ENCODE results near the gene SLCO6A1. TPM values are rescaled to one million over a fixed set of nuclear protein-coding genes. Genes with fewer than 3 reads are reported as not detected.

Gene SLCO6A1
- total and polyA plus RNA-seq, 4 experiments from 2014 or later = not detected

GRCh38 chr5:102537011-102537410 is 38.2 kb upstream of the SLCO6A1 start:
- ChIA-PET POLR2A (ENCODE audit: partially characterized antibody) (no interaction called here), CTCF (ENCODE audit: partially characterized antibody) (interaction anchor here (0.8 to 2.3 kb wide), 6 partner anchors 11 to 695 kb away, joined by 3 to 7 read pairs (median 4); no protein-coding TSS in a partner anchor)
- no peak for DNase-seq
- H3K36me3 Mint-ChIP-seq = no peaks in the 10 kb centered on the region
- H3K4me1 ChIP-seq (ENCODE audit: insufficient read depth, low read length) = no peaks in the 10 kb centered on the region
- H3K27me3 Mint-ChIP-seq = peaks cover 0 to 2% of the 10 kb centered on the region in 2 donors
- no peak overlapping the region for H3K4me3 Mint-ChIP-seq
- intact Hi-C loops (cut with micrococcal nuclease) = loop anchor here (2.0 kb wide), 1 partner anchor 938 kb away; no protein-coding TSS in a partner anchor
- H3K4me3 ChIP-seq (ENCODE audit: low read length in 2 of 2) = no peak overlapping the region
- no peaks in the 10 kb centered on the region for H3K27me3 ChIP-seq (ENCODE audit: insufficient read depth, low read length)
- H3K27ac ChIP-seq (ENCODE audit: low read depth, low read length) = no peak overlapping the region
- no peaks in the 10 kb centered on the region for H3K9me3 Mint-ChIP-seq
- no peaks in the 10 kb centered on the region for H3K9me3 ChIP-seq (ENCODE audit: control insufficient read depth in 1 of 2, low read length in 2 of 2)
- no peaks in the 10 kb centered on the region for H3K4me1 Mint-ChIP-seq
- H3K36me3 ChIP-seq (ENCODE audit: insufficient read depth, low read length) = no peaks in the 10 kb centered on the region
- H3K27ac Mint-ChIP-seq = no peak overlapping the region

- Histone ChIP-seq H3K27ac (ENCODE audit: low read depth, low read length) (no peak overlapping the region), H3K9me3 (ENCODE audit: control insufficient read depth in 1 of 2, low read length in 2 of 2) (no peaks in the 10 kb centered on the region), H3K4me3 (ENCODE audit: low read length in 2 of 2) (no peak overlapping the region), H3K4me1 (ENCODE audit: insufficient read depth, low read length) (no peaks in the 10 kb centered on the region), H3K36me3 (ENCODE audit: insufficient read depth, low read length) (no peaks in the 10 kb centered on the region), H3K27me3 (ENCODE audit: insufficient read depth, low read length) (no peaks in the 10 kb centered on the region)
- intact Hi-C loops (cut with micrococcal nuclease) = loop anchor here (1.0 to 2.0 kb wide), 2 partner anchors 603 to 938 kb away; no protein-coding TSS in a partner anchor
- CTCF ChIA-PET (ENCODE audit: partially characterized antibody) = interaction anchor here (1.4 to 2.3 kb wide), 3 partner anchors 14 to 688 kb away, joined by 4 to 7 read pairs (median 5); no protein-coding TSS in a partner anchor
- POLR2A ChIA-PET (ENCODE audit: partially characterized antibody) = no interaction called here
- Mint-ChIP-seq H3K27me3 (peaks cover 0 to 1% of the 10 kb centered on the region in 2 donors), H3K27ac (no peak overlapping the region), H3K4me3 (no peak overlapping the region), H3K4me1 (no peaks in the 10 kb centered on the region), H3K9me3 (no peaks in the 10 kb centered on the region), H3K36me3 (no peaks in the 10 kb centered on the region)
- DNase-seq = peak in 2 of 5 donors; percentile 1 to 2
These were observed 37.6 kb upstream of the SLCO6A1 start for GRCh38 chr5:102536323-102536928.

- Mint-ChIP-seq H3K9me3 (no peaks in the 10 kb centered on the region), H3K36me3 (no peaks in the 10 kb centered on the region), H3K4me1 (no peaks in the 10 kb centered on the region), H3K4me3 (no peak overlapping the region), H3K27me3 (peaks cover 0 to 4% of the 10 kb centered on the region in 2 donors), H3K27ac (no peak overlapping the region)
- no peaks in the 10 kb centered on the region for H3K36me3 ChIP-seq (ENCODE audit: insufficient read depth, low read length)
- no peaks in the 10 kb centered on the region for H3K9me3 ChIP-seq (ENCODE audit: control insufficient read depth in 1 of 2, low read length in 2 of 2)
- ChIA-PET POLR2A (ENCODE audit: partially characterized antibody) (no interaction called here), CTCF (ENCODE audit: partially characterized antibody) (no interaction called here)
- H3K27me3 ChIP-seq (ENCODE audit: insufficient read depth, low read length) = no peaks in the 10 kb centered on the region
- DNase-seq = no peak
- no peak overlapping the region for H3K4me3 ChIP-seq (ENCODE audit: low read length in 2 of 2)
- no peaks in the 10 kb centered on the region for H3K4me1 ChIP-seq (ENCODE audit: insufficient read depth, low read length)
- no peak overlapping the region for H3K27ac ChIP-seq (ENCODE audit: low read depth, low read length)
- intact Hi-C loops (cut with micrococcal nuclease) = no loop called here
These were observed 33.3 kb upstream of the SLCO6A1 start for GRCh38 chr5:102532123-102532522.

- Mint-ChIP-seq H3K36me3 (no peaks in the 10 kb centered on the region), H3K4me1 (no peaks in the 10 kb centered on the region), H3K9me3 (no peaks in the 10 kb centered on the region), H3K4me3 (no peak overlapping the region), H3K27me3 (peaks cover 0 to 4% of the 10 kb centered on the region in 2 donors), H3K27ac (no peak overlapping the region)
- H3K36me3 ChIP-seq (ENCODE audit: insufficient read depth, low read length) = no peaks in the 10 kb centered on the region
- no peak for DNase-seq
- ChIA-PET POLR2A (ENCODE audit: partially characterized antibody) (no interaction called here), CTCF (ENCODE audit: partially characterized antibody) (no interaction called here)
- no peaks in the 10 kb centered on the region for H3K9me3 ChIP-seq (ENCODE audit: control insufficient read depth in 1 of 2, low read length in 2 of 2)
- H3K4me3 ChIP-seq (ENCODE audit: low read length in 2 of 2) = no peak overlapping the region
- H3K4me1 ChIP-seq (ENCODE audit: insufficient read depth, low read length) = no peaks in the 10 kb centered on the region
- intact Hi-C loops (cut with micrococcal nuclease) = no loop called here
- no peaks in the 10 kb centered on the region for H3K27me3 ChIP-seq (ENCODE audit: insufficient read depth, low read length)
- H3K27ac ChIP-seq (ENCODE audit: low read depth, low read length) = no peak overlapping the region
These were observed 32.7 kb upstream of the SLCO6A1 start for GRCh38 chr5:102531506-102531905.

DNA sequence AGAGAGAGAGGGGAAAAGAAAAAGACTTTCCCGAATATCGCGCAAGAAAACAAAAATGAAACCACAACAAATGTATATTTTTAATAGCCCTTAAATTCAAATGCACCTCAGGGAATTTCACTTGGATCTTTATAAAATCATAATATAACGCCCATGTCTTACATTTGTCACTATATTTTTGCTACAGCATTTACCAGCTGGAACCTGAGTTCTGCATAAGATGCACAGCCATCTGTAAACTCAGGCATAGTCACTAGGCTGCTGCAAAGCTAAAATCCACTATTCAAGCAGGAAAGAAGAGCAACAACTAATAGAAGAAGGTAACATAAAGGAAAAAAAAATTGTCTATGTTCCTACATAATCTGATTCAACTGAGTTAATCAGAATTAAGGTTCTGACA is 30.6 kb upstream of the SLCO6A1 start:
- ChIA-PET CTCF (ENCODE audit: partially characterized antibody) (no interaction called here), POLR2A (ENCODE audit: partially characterized antibody) (no interaction called here)
- no peak overlapping the region for H3K4me3 ChIP-seq (ENCODE audit: low read length in 2 of 2)
- no peak overlapping the region for H3K4me3 Mint-ChIP-seq
- peaks cover 0 to 1% (median under 1%) of the 10 kb centered on the region in 8 donors for H3K9me3 Mint-ChIP-seq
- DNase-seq = no peak
- H3K4me1 Mint-ChIP-seq = no peaks in the 10 kb centered on the region
- H3K27me3 ChIP-seq (ENCODE audit: insufficient read depth, low read length) = no peaks in the 10 kb centered on the region
- intact Hi-C loops (cut with micrococcal nuclease) = no loop called here
- no peaks in the 10 kb centered on the region for H3K4me1 ChIP-seq (ENCODE audit: insufficient read depth, low read length)
- no peak overlapping the region for H3K27ac Mint-ChIP-seq
- no peaks in the 10 kb centered on the region for H3K36me3 Mint-ChIP-seq
- H3K36me3 ChIP-seq (ENCODE audit: insufficient read depth, low read length) = no peaks in the 10 kb centered on the region
- H3K27me3 Mint-ChIP-seq = peaks cover 0 to 4% of the 10 kb centered on the region in 2 donors
- H3K9me3 ChIP-seq (ENCODE audit: control insufficient read depth in 1 of 2, low read length in 2 of 2) = no peaks in the 10 kb centered on the region
- no peak overlapping the region for H3K27ac ChIP-seq (ENCODE audit: low read depth, low read length)

DNA sequence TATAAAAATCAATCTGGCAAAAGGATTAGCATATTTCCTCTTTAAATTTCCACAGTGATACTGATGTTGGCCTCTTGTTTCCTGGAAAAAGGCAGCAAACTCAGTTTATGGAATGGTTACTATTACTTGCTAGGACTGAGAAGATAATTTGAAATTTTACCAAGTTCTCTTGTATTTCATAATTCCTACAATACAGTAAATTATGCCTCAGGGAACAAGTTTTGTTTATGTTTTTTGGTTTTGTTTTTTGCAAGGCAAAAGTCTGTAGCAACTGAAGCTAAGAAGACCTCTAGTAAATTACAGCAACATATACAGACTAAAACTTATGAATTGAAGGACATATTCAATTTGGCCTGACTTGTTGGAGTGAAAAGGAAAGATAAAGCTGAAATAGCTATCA is 30.2 kb upstream of the SLCO6A1 start:
- Mint-ChIP-seq H3K36me3 (no peaks in the 10 kb centered on the region), H3K27ac (no peak overlapping the region), H3K4me3 (no peak overlapping the region), H3K27me3 (peaks cover 0 to 4% of the 10 kb centered on the region in 2 donors), H3K9me3 (peaks cover 0 to 5% (median 5%) of the 10 kb centered on the region in 8 donors), H3K4me1 (no peaks in the 10 kb centered on the region)
- intact Hi-C loops (cut with micrococcal nuclease) = no loop called here
- H3K9me3 ChIP-seq (ENCODE audit: control insufficient read depth in 1 of 2, low read length in 2 of 2) = no peaks in the 10 kb centered on the region
- no peaks in the 10 kb centered on the region for H3K27me3 ChIP-seq (ENCODE audit: insufficient read depth, low read length)
- H3K4me3 ChIP-seq (ENCODE audit: low read length in 2 of 2) = no peak overlapping the region
- H3K27ac ChIP-seq (ENCODE audit: low read depth, low read length) = no peak overlapping the region
- POLR2A ChIA-PET (ENCODE audit: partially characterized antibody) = no interaction called here
- no peaks in the 10 kb centered on the region for H3K36me3 ChIP-seq (ENCODE audit: insufficient read depth, low read length)
- DNase-seq = no peak
- CTCF ChIA-PET (ENCODE audit: partially characterized antibody) = no interaction called here
- H3K4me1 ChIP-seq (ENCODE audit: insufficient read depth, low read length) = no peaks in the 10 kb centered on the region

DNA sequence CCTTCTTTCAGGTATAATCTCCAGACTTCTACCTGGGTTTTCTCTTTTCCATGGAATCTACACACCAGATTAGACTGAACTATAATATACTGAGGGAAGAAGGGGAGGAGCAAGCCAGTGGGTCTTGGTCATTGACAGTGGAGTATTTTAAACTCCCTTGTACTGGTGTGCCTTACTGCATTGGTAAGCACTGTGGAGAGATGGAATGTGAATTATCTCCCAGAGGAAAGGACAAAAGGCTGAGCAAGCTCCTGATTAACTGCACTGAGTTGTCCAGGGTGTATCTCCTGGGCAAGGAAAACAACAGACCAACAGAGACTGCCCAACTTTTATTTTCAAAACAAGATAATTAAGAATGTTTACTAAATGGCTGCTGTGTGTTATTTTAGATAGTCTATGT is 29.8 kb upstream of the SLCO6A1 start:
- intact Hi-C loops (cut with micrococcal nuclease) = no loop called here
- ChIA-PET CTCF (ENCODE audit: partially characterized antibody) (no interaction called here), POLR2A (ENCODE audit: partially characterized antibody) (no interaction called here)
- no peak overlapping the region for H3K4me3 ChIP-seq (ENCODE audit: low read length in 2 of 2)
- Mint-ChIP-seq H3K4me3 (no peak overlapping the region), H3K36me3 (no peaks in the 10 kb centered on the region), H3K27me3 (peaks cover 0 to 4% of the 10 kb centered on the region in 2 donors), H3K4me1 (no peaks in the 10 kb centered on the region), H3K9me3 (peaks cover 0 to 7% (median 6%) of the 10 kb centered on the region in 8 donors), H3K27ac (no peak overlapping the region)
- DNase-seq = no peak
- H3K27me3 ChIP-seq (ENCODE audit: insufficient read depth, low read length) = no peaks in the 10 kb centered on the region
- no peaks in the 10 kb centered on the region for H3K36me3 ChIP-seq (ENCODE audit: insufficient read depth, low read length)
- no peaks in the 10 kb centered on the region for H3K4me1 ChIP-seq (ENCODE audit: insufficient read depth, low read length)
- H3K9me3 ChIP-seq (ENCODE audit: control insufficient read depth in 1 of 2, low read length in 2 of 2) = no peaks in the 10 kb centered on the region
- H3K27ac ChIP-seq (ENCODE audit: low read depth, low read length) = no peak overlapping the region

Measured in CD4-positive, alpha-beta memory T cell (primary cell).